Mucosa of descending colon (tissue), 3 donors: ENCODE measurements around the gene CHCHD1. TPM values are rescaled to one million over a fixed set of nuclear protein-coding genes. Genes with fewer than 3 reads are reported as not detected.
A peak's percentile ranks its signal among the peaks of the same experiment; 100 is the strongest.

Experiments used
- ATAC-seq: fragments of 200-7000 bp; cut with Tn5 transposase; one replicate; pipeline ENCODE4 v1.9.1; 2020; ENCODE audit warnings: mild to moderate bottlenecking, moderate library complexity
- DNase-seq, 3 donors: peaks; one replicate each; pipeline ENCODE4 v3.0.0-alpha.2; 2020
- H3K36me3 ChIP-seq: fragments of 200-600 bp; one replicate; pipeline ENCODE4 v1.8.0; 2021; ENCODE audit warnings: low read depth, mild to moderate bottlenecking
- H3K4me1 ChIP-seq: fragments of 200-600 bp; one replicate; pipeline ENCODE4 v1.8.0; 2021; ENCODE audit warnings: low read depth, mild to moderate bottlenecking
- H3K4me3 ChIP-seq: fragments of 200-600 bp; one replicate; pipeline ENCODE4 v1.8.0; 2021; ENCODE audit warnings: mild to moderate bottlenecking
- H3K9me3 ChIP-seq: fragments of 200-600 bp; one replicate; pipeline ENCODE4 v1.8.0; 2021; ENCODE audit warnings: mild to moderate bottlenecking
- CTCF ChIP-seq: fragments of 200-600 bp; IDR thresholded peaks from one replicate; pipeline ENCODE4 v1.8.0; 2022; ENCODE audit warnings: antibody characterized with exemption, mild to moderate bottlenecking
- intact Hi-C, 2 donors: fragments of 100-400 bp; cut with DNase I in 1 of 2; cut with micrococcal nuclease in 1 of 2; formaldehyde crosslinking; loops; one replicate each; pipeline versions ENCODE4 v1.11.0 to v1.11.1; 2022; cut with DNase I, micrococcal nuclease
- total RNA-seq, 3 donors: library from RNA; stranded (reverse); fragmentation: NEBNext Ultra II Directional in 2 of 3; extraction: Animal tissue kit (Norgen Biotek cat#: 25700) in 2 of 3; gene quantifications; one replicate each; pipeline versions ENCODE4 v1.2.1 to v1.2.4, GENCODE V29; 2021 to 2023
- donor health status: DM: no; HTN: no; CAD: no; lungs with moderate emphysema.
- donor health status: DM: no; HTN: no; CAD: no.
- donor health status: DM: no; HTN: yes; CAD: no.

Gene CHCHD1
- total RNA-seq, 3 donors from 2014 or later, result 19.8 to 26.2 (median 22.7) TPM

- ATAC-seq (no peak), DNase-seq (no peak)
- no peak for TF ChIP-seq CTCF
- Histone ChIP-seq H3K36me3 (no peaks in the 10 kb centered on the region), H3K4me3 (no peak overlapping the region), H3K4me1 (peaks cover 7% of the 10 kb centered on the region), H3K9me3 (no peaks in the 10 kb centered on the region)
- intact Hi-C loops, result no loop called here
Measured at GRCh38 chr10:73817826-73818225, 36.0 kb downstream of the CHCHD1 start.

- intact Hi-C loops, result no loop called here
- no peaks in the 10 kb centered on the region for H3K9me3 ChIP-seq
- ATAC-seq (no peak), DNase-seq (no peak)
- no peak for TF ChIP-seq CTCF
- no peak overlapping the region for H3K4me3 ChIP-seq
- no peaks in the 10 kb centered on the region for H3K36me3 ChIP-seq
- peaks cover 7% of the 10 kb centered on the region for H3K4me1 ChIP-seq
Measured at GRCh38 chr10:73818402-73818801, 36.6 kb downstream of the CHCHD1 start.

GRCh38 chr10:73819081-73819480 is 37.2 kb downstream of the CHCHD1 start:
- Histone ChIP-seq H3K36me3 (no peaks in the 10 kb centered on the region), H3K4me3 (no peak overlapping the region), H3K4me1 (peaks cover 7% of the 10 kb centered on the region), H3K9me3 (no peaks in the 10 kb centered on the region)
- intact Hi-C loops, result no loop called here
- no peak for TF ChIP-seq CTCF
- ATAC-seq (no peak), DNase-seq (no peak)

- intact Hi-C loops, result no loop called here
- H3K36me3 ChIP-seq, result no peaks in the 10 kb centered on the region
- no peak for TF ChIP-seq CTCF
- H3K4me1 ChIP-seq, result peaks cover 7% of the 10 kb centered on the region
- DNase-seq (peak; percentile 87 to 90 (median 88)), ATAC-seq (peak; percentile 95)
- H3K4me3 ChIP-seq, result no peak overlapping the region
- no peaks in the 10 kb centered on the region for H3K9me3 ChIP-seq
Measured at GRCh38 chr10:73819513-73820093, 37.8 kb downstream of the CHCHD1 start.

- TF ChIP-seq CTCF, result no peak
- intact Hi-C loops, result no loop called here
- ATAC-seq (no peak), DNase-seq (no peak)
- no peaks in the 10 kb centered on the region for H3K36me3 ChIP-seq
- H3K4me3 ChIP-seq, result no peak overlapping the region
- H3K9me3 ChIP-seq, result no peaks in the 10 kb centered on the region
- H3K4me1 ChIP-seq, result peaks cover 7% of the 10 kb centered on the region
Measured at GRCh38 chr10:73823391-73823790, 41.5 kb downstream of the CHCHD1 start.
